Ramos (cell line): ENCODE results near the gene ABHD16A.

Experiments
- in situ Hi-C: fragments of 300-500 bp; cut with MboI; formaldehyde crosslinking; loops from one replicate; pipeline ENCODE4 v1.14.3; 2022; ENCODE audit warnings: low sequenced_read_pairs; ENCODE audit not compliant: unreplicated experiment

ABHD16A gene

DNA sequence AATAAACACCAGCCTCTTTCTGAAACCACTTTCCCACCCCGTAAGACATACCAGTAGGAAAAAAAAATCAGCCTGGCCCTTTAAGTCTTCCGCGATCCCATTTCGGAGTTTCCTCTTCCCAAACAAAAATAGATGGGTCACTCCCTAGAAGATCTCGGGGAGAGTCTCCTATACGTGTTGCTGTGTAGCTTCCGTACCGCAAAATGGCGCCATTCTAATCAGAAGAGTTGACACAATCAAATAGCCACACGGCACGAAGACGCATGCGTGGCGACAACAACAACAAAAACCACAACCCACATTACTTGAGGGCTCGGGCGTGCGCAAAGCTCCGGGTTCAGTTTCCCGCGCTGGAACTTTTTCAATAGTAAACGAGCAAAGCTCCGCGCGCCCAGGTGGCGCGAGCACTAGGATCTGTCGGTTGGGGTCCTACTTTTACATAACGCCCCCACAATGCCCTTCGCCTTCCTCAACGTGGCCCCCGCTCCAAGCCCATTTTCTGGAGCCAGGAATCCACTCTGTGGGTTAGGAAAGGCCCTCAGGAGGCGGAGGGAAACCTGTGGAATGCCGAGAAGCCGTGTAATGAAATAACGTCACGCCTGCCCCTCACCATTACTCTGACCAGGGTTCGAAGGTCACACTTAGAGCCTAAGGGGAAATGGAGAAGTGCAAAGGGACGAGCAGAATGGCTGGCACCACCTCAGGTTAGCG is 38.2 kb downstream of the ABHD16A start, which contains the start of gene GPANK1:
Gene GPANK1 (minus strand): TSS at position 208 of the 711 bp plus-strand sequence. CDS start 519 bp downstream, outside the sequence.
- in situ Hi-C loops = no loop called here

GRCh38 chr6:31663961-31664789 is 38.9 kb downstream of the ABHD16A start:
- in situ Hi-C loops = no loop called here

DNA sequence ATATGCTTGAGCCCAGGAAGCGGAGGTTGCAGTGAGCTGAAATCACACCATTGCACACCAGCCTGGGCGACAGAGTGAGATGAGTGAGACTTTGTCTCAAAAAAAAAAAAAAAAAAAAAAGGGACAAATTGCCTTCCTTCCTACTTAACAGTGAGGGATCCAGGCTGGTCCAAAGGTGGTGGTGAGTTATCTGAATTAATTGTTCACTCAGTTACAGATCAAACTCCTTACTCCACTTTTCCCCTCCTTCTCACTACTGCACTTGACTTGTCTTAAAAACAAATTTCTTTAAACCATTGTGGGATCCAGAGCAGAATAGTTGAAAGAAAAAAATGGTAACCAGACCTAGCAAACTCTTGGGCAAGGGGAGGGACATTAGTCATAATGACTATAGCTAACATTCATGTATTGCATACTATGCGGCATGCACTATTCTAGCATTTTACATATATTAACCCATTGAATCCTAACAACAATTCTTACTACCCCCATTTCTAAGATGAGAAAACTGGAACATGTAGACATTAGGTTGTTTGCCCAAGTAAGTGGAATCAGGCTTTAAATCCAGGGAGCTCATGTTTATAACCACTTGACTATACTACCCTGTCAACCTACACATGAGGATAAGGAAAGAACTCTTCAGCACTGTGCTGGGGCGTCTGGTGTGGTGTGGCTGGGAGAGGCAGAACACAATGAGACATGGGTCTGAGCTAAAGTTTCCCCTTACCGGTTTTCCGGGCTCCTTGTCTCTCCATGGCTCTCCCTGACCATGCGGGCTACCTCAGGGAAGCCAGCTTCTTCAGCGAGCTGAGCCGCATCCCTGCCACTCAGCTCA is 39.8 kb downstream of the ABHD16A start:
- in situ Hi-C loops = no loop called here

DNA sequence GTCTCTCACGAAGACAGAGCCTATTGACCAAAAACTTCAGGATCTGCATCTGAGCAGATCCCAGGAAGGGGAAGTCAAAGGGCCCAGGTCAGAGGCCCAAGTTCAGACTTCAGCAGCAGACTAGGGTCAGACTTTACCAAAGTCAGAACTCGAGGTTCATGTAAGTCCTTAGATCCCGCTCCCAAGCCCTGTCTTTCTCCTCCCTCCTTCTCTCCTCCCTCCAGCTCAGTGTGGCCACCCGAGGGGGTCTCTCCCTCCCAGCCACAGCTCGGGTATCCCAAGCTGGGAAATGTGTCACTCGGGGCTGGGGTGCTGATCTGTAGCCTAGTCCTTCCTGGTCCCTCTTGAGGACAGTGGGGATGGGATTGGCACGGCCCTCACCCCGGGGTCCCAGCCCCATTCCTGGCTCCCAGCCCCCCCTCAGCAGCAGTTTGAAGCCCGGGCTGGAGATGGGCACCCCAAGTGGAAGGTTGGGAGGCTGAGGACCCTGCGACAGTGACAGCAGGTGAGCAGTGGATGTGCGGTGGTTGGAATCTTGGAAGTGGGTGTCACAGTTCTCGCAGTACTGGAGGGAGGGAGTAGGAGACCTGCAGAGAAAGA is 40.9 kb downstream of the ABHD16A start:
- in situ Hi-C loops = no loop called here

GRCh38 chr6:31661262-31662123 is 41.6 kb downstream of the ABHD16A start:
- in situ Hi-C loops = no loop called here

- in situ Hi-C loops = no loop called here
Measured at GRCh38 chr6:31660381-31661261, 42.5 kb downstream of the ABHD16A start, which contains the start of gene C6orf47. Gene C6orf47, minus strand, starts transcription at chr6:31660778. Its CDS starts 831 bp downstream, at chr6:31659947.

DNA sequence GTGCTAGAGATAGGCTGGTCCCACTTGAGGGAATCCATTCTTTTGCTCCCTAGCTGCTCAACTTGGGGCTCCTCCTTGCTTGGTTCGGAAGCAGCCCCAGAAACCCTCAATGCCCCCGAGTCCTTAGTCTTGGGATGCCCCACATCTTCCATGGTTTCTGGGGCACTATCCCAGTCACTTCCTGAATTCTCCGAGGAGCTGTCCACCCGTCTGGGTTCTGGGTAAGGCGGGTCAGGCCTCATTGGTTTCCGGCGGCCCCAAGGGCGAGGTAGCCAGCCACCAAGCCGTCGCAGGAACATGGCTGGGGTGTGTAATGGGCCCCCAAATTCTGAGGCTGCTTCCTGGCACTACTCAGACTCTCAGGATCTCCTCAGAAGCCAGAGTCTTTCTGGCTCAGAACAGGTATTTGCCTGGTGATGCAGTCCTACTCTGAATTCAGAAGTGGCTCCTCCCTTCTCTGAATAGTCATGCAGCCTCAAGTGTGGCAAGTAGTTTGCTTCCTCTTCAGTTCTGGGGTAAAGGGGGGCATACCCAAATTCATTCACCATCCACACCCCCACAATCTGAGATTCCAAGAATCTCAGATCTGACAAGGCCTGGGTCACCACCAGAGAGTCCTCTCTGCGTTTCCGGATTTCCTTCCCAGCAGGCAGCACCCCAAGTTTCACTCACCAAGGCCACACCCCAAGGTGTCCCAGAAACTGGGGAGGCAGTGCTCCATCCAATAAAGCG is 43.3 kb downstream of the ABHD16A start:
- in situ Hi-C loops = no loop called here

GRCh38 chr6:31658983-31659648 is 44.0 kb downstream of the ABHD16A start:
- in situ Hi-C loops = no loop called here

DNA sequence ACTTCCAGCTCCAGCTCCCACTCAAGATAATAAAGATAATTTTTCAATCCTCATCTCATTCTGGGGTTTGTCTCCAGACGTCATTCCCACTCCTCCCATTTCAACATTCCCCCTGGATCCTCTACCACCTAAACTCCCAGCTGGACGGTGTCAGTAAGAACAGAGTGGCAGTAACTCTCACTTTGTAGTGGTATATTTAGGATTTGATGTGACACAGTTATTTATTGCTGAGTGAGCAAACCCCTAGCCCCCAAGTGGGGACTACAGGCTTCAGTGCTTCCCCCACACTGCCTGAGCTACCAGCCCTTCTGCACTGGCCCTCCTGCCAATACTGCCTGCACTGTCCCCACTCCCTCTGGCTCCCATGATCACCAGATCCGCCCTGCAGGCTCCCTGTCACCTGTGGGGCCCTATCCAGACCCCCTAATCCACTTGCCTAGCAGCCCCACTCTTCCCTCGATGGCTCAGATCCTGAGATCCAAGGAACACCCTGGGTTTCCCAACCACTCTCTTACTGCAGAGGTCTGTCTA is 44.9 kb downstream of the ABHD16A start:
- in situ Hi-C loops = no loop called here

GRCh38 chr6:31657406-31658157 is 45.5 kb downstream of the ABHD16A start:
- in situ Hi-C loops = no loop called here

- in situ Hi-C loops = no loop called here
Measured at GRCh38 chr6:31655349-31656237, 47.5 kb downstream of the ABHD16A start, which contains the start of gene APOM. Gene APOM, plus strand, starts transcription at chr6:31655894. Its CDS starts 73 bp downstream, at chr6:31655967.

GRCh38 chr6:31654574-31655348 is 48.4 kb downstream of the ABHD16A start:
- in situ Hi-C loops = no loop called here

DNA sequence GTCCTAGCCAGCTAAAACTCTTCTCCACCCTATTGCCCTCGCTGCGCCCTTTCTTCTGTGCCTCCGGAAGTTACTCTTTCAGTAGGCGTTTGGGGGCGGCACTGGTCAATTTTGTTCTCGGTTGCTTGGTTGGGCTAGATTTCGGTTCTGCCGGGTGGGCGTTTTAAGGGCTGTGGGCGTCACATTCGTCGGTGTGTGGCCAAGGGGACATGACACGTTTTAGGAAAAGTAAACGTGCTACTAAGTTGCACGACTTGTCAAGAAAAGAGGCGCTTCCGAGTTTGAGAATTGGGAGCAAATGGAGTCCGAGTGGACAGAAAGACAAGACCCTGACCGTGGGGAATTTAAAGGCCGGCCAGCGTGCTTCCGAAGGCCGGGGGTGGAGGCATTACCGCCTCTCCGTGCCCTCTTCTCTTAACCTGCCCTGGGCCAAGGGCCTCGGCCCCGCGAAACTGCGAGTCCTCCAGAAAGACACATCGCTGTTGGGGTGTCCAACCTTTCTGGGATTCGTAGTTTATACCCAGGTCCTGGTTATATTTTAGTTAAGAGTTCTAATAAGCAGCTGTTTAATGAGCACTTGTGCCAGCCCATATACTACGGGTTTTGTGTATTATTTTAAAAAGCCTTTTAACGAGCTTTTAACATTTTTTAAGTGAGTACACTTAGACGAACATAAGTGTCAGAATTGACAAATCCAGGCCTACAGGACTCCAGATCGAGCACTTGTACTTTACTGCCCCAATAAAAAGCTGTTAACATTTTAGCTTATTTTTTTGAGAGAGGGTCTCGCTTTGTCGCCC is 50.0 kb downstream of the ABHD16A start:
- in situ Hi-C loops = no loop called here
